ENCODE data around the gene MBLAC2. TPM values are rescaled to one million over a fixed set of nuclear protein-coding genes. Genes with fewer than 3 reads are reported as not detected.

Gene MBLAC2
- total RNA-seq, 4 donors from 2014 or later = 2.2 to 5.6 (median 4.6) TPM

GRCh38 chr5:90409318-90410177 lies 65.0 kb downstream of the MBLAC2 start, which contains the start of gene CETN3:
Gene CETN3 (minus strand): TSS chr5:90409756. CDS start chr5:90409661, 95 bp downstream.
- no peak for TF ChIP-seq EP300 (IDR thresholded peaks at IDR 0.05)
- peak in 1 of 3 experiments; percentile 3 for TF ChIP-seq CTCF (IDR thresholded peaks at IDR 0.05)
- peak; percentile 10 for TF ChIP-seq POLR2A (IDR thresholded peaks at IDR 0.05; ENCODE audit: low read depth)
- peak; percentile 93 to 97 for TF ChIP-seq POLR2AphosphoS5 (IDR thresholded peaks at IDR 0.05)
- peak; percentile 98 for DNase-seq (ENCODE audit: extremely low spot score)
- Histone ChIP-seq H3K27ac (replicated peaks in 1 of 4) (peak within 1 kb of the TSS; percentile 92 to 99 (median 96)), H3K27me3 (no peaks in the 10 kb centered on the region), H3K4me3 (peak within 1 kb of the TSS; percentile 67 to 94 (median 79)), H3K4me1 (peaks cover 8 to 22% (median 12%) of the 10 kb centered on the region in 4 donors), H3K9me3 (no peaks in the 10 kb centered on the region), H3K36me3 (peaks cover 0 to 8% (median 2%) of the 10 kb centered on the region in 4 donors)
- WGBS = 1% methylated on average over 51 of the region's 51 CpGs
- intact Hi-C loops (cut with DNase I) = loop anchor here (2.0 kb wide), 1 partner anchor 119 kb away; the partner anchor contains the start of gene LYSMD3

GRCh38 chr5:90408571-90409317 lies 65.8 kb downstream of the MBLAC2 start:
- peak in 1 of 2 donors; percentile 6 for TF ChIP-seq POLR2AphosphoS5 (IDR thresholded peaks at IDR 0.05)
- TF ChIP-seq EP300 (IDR thresholded peaks at IDR 0.05) = no peak
- no peaks in the 10 kb centered on the region for H3K9me3 ChIP-seq
- H3K4me3 ChIP-seq = peak overlapping the region; percentile 67 to 94 (median 79)
- peaks cover 8 to 22% (median 12%) of the 10 kb centered on the region in 4 donors for H3K4me1 ChIP-seq
- peak overlapping the region; percentile 92 to 99 (median 96) for H3K27ac ChIP-seq (replicated peaks in 1 of 4)
- 16% methylated on average over 14 of the region's 14 CpGs for WGBS
- H3K36me3 ChIP-seq = peaks cover 0 to 15% (median 2%) of the 10 kb centered on the region in 4 donors
- no peak for DNase-seq (ENCODE audit: extremely low spot score)
- intact Hi-C loops (cut with DNase I) = no loop called here
- H3K27me3 ChIP-seq = no peaks in the 10 kb centered on the region

Other genes starting within 250 kb of the MBLAC2 start
- 1 to 10 TPM; 4.3 to 8.7 (median 6.2) TPM for gene CETN3, start 65.0 kb downstream of the MBLAC2 start, total RNA-seq
- 1 to 10 TPM in 3 of 4 donors, under 1 TPM in 1; 0.42 to 2.5 (median 1.4) TPM for gene POLR3G, start 93 bp upstream of the MBLAC2 start, total RNA-seq
- gene LYSMD3, start 54.8 kb upstream of the MBLAC2 start, total RNA-seq = 10 to 100 TPM; 12.9 to 21.2 (median 16.3) TPM
- 1 to 10 TPM in 1 of 4 donors, under 1 TPM in 3; 0.42 to 1.4 (median 0.54) TPM for gene ADGRV1, start 84.0 kb upstream of the MBLAC2 start, total RNA-seq

Measured in esophagus muscularis mucosa (tissue), 4 donors.